Muscle of arm (tissue), 12 donors: ENCODE data around the gene CCDC185. TPM values are rescaled to one million over a fixed set of nuclear protein-coding genes. Genes with fewer than 3 reads are reported as not detected.

Experiments used
- DNase-seq: peaks from one replicate; pipeline ENCODE4 v3.0.0-alpha.2; 2013
- polyA plus RNA-seq, 12 donors: library from polyadenylated mRNA; unstranded; fragments of 120-200 nt; gene quantifications; one replicate each; pipeline ENCODE4 v1.2.1, GENCODE V29; 2013; ENCODE audit not compliant: insufficient read length in 12 of 12

The CCDC185 gene
- polyA plus RNA-seq, 12 donors, result not detected

- DNase-seq, result no peak
These were observed 36.6 kb downstream of the CCDC185 start for GRCh38 chr1:223429821-223430220.

GRCh38 chr1:223430236-223430635 is 37.0 kb downstream of the CCDC185 start:
- DNase-seq, result no peak

- no peak for DNase-seq
These were observed 43.9 kb downstream of the CCDC185 start for GRCh38 chr1:223437151-223437550.

GRCh38 chr1:223443397-223443796 is 50.2 kb downstream of the CCDC185 start:
- DNase-seq, result no peak

- DNase-seq, result no peak
These were observed 51.2 kb downstream of the CCDC185 start for GRCh38 chr1:223444411-223444810.

Other genes starting within 250 kb of the CCDC185 start
- 1 to 10 TPM in 10 of 12 donors, not detected in 2; 2.7 to 9.7 (median 4.0) TPM for gene SUSD4, start 29.2 kb upstream of the CCDC185 start, polyA plus RNA-seq